Medulla oblongata (tissue), 1 donor: ENCODE data around the gene C11orf65.
A peak's percentile ranks its signal among the peaks of the same experiment; 100 is the strongest.

ENCODE experiments used
- DNase-seq: peaks from one replicate; pipeline ENCODE4 v3.0.0-alpha.2; 2015; ENCODE audit errors: extremely low spot score

The C11orf65 gene, protein sequence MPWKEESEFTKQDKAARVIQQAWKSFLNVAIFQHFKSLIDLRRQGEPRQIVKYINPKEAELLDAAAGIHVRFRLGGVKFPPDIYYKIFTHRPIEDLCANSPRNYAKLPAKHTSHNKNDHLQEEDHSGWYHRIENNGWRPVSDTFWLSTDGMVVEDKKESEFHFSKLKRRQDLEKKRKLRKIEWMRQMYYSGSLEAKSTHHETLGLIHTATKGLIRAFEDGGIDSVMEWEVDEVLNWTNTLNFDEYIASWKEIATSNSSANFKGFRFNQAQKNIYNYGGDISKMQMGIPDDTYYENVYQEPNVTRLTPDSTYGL

DNA sequence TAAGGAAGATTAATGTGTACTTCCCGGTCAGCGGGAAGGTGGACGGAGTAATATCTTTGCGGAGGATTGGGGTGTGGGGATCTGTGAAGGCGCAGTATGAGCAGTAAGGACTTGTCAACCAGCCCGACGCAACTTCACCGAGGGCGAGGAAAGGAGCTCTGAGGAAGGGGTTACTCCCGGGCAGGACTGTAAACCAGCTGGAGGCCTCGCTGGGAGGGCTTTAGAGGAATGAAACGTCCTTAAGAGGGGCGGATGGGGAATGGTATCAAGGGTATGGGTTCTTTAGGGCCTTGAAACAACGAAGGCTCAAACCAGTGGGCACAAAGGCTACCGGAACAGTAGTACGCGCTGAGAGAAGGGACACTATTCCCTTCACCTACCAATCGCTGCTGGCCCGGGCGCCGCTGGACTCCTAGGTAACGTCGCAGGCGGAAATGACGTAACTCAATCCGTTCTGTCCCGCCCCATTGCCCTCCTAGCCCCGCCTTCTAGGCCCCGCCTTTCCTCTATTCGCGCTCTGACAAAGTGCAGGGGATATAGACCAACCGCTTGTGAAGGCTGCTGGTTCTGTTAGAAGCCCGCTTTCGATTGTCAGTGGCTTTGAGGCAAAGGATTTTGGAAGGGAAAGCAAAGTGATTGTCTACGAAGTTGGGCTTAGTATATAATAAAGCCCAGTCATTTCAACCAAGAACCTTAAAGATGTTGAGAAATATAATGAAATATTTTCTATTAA, at the start of gene C11orf65:
Gene C11orf65, minus strand, starts transcription at position 439 of the 733 bp plus-strand sequence. CDS start 5,970 bp downstream, outside the sequence.
- DNase-seq: peak; percentile 99

DNA sequence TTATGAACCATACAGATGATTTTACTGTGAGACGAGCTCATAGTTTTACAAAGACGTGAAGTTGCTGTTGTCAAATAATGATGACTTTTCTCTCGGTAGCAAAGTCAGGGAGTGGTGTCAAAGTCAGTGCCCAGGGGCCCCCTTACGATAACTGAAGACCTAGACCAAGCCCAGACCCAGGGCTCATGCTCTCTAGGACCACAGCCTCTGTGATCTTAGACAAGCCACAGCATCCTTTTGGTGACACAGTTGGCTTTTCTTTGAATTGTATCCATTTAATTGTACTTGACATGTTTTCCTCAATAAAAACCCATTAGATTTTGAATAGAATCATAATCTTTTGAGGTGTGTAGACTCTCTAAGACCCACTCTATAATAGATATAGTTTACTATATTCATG, 48.8 kb upstream of the C11orf65 start:
- DNase-seq: no peak

GRCh38 chr11:108512708-108513107, 45.4 kb upstream of the C11orf65 start:
- DNase-seq: no peak

- no peak for DNase-seq
Observed at GRCh38 chr11:108511851-108512474, 44.6 kb upstream of the C11orf65 start.

DNA sequence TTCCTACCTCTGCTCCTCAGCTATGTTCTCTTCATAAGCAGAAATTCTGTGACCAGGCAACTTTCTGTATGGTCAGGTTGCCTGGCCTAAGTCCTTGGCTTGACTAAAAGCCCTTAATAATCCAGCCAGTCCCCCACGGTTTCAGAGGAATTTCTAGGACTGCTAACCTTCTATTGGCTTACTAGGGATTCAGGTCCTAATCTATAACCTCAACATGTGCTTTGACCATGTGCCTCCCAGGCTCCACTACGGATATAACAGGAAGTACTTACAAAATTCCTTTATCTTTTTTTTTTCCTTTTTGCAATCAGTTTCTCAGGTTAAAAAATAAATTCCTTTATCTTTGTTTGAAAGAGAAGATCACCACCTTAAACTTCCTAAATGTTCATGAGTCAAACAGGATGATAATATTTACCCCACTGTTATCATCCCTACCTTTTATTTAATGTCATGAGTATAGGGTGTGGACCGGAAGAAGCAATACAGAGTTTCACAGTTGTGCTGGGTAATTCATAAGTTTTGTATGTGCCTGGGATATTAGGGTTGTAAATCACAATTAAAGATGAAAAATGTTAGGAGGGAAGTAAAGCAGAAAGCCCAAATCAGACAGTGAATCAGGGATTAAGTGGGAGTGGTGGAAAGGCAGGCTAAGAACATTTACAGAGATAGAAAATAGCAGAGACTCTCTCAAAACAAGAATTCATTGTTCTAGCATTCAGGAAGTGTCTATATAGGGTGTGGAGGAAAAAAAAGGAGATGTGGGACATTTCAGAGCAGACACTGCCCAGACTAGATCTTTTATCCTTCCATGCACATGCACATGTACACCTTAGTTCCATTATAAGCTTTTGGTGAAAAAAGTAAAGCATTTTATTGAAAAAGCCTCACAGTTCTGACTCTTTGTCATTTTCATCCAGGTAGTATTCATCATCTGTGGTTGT, 41.6 kb upstream of the C11orf65 start:
- DNase-seq: no peak

- no peak for DNase-seq
Observed at GRCh38 chr11:108501396-108501795, 34.1 kb upstream of the C11orf65 start.

DNA sequence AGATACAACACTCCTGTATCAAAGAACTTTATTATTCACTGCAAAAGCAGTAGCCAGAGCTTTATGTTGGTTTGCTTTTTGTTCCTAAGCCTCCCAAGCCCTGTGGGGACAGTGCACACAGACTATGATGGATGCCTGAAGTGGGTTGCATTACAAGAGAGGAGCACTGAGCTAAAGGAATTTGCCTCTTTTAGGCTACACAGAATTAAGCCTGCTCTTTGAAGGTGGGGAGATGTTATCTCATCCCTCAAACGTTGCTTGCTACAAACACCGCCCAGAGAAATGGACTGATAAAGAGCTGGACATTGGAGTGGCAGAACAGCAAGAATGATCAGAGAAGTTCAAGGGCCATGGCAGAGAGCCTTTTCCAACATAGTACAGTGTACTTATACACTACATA, 33.4 kb upstream of the C11orf65 start:
- DNase-seq: no peak

DNA sequence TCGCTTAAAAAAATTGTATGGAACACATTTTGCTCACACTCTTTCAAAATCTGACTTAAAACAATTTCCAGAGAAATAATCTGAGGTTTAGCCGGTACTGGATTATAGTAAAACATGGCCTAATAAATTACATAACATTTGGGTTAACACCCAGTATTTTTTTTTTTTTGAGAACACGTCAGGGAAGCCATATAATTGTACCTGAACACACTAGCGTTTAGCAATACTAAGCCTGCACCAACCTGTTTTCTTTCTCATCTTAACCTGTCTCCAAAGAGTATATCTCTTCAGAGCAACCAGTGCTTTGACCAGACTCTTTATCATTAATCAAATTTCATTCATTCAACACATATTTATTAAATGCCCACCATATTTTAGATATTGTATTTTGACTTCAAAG, 32.8 kb upstream of the C11orf65 start:
- DNase-seq: no peak

- no peak for DNase-seq
Observed at GRCh38 chr11:108498816-108499408, 31.6 kb upstream of the C11orf65 start.

DNA sequence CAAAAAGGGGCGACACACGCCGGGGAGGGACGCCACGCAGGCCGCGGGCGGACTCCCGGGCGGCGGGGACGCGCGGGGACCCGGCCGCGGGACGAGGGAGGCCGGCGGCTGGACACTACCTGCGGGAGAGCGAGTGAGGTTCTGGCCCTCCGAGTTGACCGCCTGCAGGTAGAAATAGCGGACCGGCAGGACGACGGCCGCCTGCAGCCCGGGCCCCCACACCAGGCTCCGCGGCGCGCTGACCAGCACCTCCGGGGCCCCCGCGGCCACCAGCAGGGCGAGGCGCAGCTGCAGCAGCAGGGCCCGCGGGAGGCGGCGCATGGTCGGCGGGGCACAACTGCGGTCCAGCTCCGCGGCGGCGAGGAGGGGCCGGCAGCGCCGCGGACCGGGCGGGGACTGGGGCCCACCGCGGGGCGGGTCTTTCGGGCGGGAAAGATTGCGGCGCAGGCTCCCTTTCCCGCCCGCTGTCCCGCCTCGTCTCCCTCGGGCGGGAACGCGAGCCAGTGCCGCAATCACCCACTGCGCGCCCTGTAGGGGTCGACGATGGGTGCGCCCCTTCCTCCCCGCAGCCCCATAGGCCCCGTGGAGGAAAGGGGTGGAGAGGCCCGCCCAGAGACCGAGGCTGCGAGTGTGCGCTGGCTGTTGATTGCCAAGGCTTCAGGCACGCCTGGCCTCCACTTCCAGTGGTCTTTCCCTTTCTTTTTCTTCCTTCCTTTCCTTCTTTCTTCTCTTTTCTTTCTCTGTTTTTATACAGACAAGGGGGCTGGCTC, 30.9 kb upstream of the C11orf65 start, which contains the start of gene POGLUT3:
Gene POGLUT3, minus strand, starts transcription at position 339 of the 770 bp plus-strand sequence. Its CDS starts 18 bp downstream, at position 321.
- DNase-seq: peak; percentile 28

- peak; percentile 87 for DNase-seq
Observed at GRCh38 chr11:108497317-108498045, 30.2 kb upstream of the C11orf65 start.

GRCh38 chr11:108496643-108497256, 29.4 kb upstream of the C11orf65 start:
- DNase-seq: no peak

DNA sequence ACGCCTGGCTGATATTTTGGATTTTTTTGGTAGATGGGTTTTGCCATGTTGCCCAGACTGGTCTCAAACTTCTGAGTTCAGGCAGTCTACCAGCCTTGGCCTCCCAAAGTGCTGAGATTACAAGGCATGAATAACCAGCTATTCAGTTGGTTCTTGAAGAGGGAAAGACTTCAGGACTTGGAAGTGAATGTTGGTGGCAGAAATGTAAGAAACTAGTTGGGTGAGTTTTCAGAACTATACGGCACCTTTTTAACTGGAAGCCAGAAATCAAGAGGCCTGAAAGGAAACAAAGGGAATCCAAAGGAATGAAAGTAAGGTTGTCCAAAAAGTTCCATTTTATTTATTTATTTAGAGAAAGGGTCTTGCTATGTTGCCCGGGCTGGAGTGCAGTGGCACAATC, 28.0 kb upstream of the C11orf65 start:
- DNase-seq: no peak

GRCh38 chr11:108494182-108494581, 26.9 kb upstream of the C11orf65 start:
- no peak for DNase-seq

GRCh38 chr11:108491936-108492335, 24.6 kb upstream of the C11orf65 start:
- no peak for DNase-seq

DNA sequence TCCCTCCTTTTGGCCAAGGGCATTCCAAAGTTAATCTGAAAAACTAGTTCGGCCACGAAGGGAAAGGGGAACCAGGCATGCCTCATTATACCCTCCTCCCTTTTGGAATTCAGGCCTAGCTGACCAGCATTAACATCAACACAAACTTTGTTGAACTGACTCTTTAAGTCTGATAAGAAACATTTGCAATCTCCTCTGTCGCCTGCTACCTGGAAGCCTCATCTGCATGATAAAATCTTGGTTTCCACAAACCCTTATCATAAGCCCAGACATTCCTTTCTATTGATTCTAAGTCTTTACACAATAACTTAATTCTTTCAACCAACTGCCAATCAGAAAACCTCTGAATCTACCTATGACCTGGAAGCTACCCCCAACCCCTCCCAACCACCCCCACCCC, 19.5 kb upstream of the C11orf65 start:
- no peak for DNase-seq

- no peak for DNase-seq
Observed at GRCh38 chr11:108486331-108486730, 19.0 kb upstream of the C11orf65 start.

DNA sequence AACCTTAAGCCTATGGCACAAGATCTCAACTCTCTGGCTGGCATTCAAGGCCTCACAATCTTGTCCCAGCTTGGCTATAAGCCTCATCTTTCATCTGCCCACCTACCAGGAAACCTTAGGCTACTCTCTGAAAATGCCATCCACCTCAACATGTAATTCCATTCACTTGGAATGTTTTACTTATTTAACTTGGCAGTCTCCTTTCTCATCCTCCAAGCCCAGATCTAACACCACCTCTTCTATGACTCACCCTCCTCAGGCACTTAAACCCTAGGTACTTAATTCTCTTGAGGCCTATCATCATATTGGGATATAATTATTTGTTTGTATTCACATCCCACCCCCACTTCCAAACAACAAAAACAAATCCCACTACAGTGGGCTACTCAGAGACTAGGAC, 15.8 kb upstream of the C11orf65 start:
- no peak for DNase-seq
